Stimulated activated CD4-positive, alpha-beta T cell treated with anti-CD3 and anti-CD28 coated beads, Interleukin-2, amount 100 ng/mL, for 4 hours (primary cell): Measurements from ENCODE around the gene MFSD2A.
A peak's percentile ranks its signal among the peaks of the same experiment; 100 is the strongest.
"Not testable (repeated sequence)": the region's sequence is repeated elsewhere in the genome, so short reads cannot be mapped to it uniquely, and the experiment has no call there.

Experiments
- DNase-seq: peaks from one replicate; pipeline ENCODE4 v3.0.0-alpha.2; 2020; ENCODE audit warnings: low read depth

The MFSD2A gene

GRCh38 chr1:39954870-39955546 lies at the start of gene MFSD2A:
Gene MFSD2A, plus strand, starts transcription at chr1:39955145. Its CDS starts 148 bp downstream, at chr1:39955293.
- peak; percentile 90 for DNase-seq

- DNase-seq: no peak
These were observed 49.8 kb upstream of the MFSD2A start for GRCh38 chr1:39905172-39905571.

GRCh38 chr1:39907528-39908453 lies 47.2 kb upstream of the MFSD2A start:
- no peak for DNase-seq

GRCh38 chr1:39908534-39908933 lies 46.4 kb upstream of the MFSD2A start:
- DNase-seq: no peak

- no peak for DNase-seq
These were observed 44.7 kb upstream of the MFSD2A start for GRCh38 chr1:39910263-39910662.

- DNase-seq: not testable (repeated sequence)
These were observed 41.8 kb upstream of the MFSD2A start for GRCh38 chr1:39913136-39913535.

DNA sequence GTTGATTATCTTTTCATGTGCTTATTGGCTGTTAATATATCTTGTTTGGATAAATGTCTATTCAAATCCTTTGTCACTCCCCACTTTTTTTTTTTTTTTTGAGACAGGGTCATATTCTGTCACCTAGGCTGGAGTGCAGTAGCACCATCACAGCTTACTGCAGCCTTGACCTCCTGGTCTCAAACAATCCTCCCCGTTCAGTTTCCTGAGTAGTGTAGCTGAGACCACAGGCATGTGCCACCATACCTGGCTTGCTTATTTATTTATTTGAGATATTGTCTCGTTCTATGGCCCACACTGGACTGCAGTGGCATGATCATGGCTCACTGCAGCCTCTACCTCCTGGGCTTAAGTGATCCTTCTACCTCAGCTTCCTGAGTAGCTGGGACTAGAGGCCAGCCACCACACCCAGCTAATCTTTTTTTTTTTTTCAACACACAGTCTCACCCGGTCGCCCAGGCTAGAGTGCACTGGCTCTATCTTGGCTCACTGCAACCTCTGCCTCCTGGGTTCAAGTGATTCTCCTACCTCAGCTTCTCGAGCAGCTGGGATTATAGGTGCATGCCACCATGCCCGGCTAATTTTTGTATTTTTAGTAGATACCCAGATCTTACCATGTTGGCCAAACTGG lies 39.3 kb upstream of the MFSD2A start:
- no peak for DNase-seq

DNA sequence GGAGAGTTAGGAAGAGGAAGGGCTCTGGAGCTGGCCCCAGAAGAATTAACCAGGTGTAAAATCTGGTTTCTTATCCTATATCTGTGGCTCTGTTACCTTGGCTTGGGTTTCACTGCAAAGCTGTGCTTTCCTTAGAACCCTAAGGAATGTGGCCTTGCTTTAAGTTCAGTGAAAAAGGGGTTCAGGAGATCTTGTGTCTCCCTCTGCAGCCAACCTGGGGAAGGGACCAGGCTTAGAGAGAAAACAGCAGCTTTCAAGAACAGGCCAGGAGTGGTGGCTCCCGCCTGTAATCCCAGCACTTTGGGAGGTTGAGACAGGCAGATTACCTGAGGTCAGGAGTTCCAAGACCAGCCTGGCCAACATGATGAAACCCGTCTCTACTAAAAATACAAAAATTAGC lies 37.1 kb upstream of the MFSD2A start:
- DNase-seq: no peak

DNA sequence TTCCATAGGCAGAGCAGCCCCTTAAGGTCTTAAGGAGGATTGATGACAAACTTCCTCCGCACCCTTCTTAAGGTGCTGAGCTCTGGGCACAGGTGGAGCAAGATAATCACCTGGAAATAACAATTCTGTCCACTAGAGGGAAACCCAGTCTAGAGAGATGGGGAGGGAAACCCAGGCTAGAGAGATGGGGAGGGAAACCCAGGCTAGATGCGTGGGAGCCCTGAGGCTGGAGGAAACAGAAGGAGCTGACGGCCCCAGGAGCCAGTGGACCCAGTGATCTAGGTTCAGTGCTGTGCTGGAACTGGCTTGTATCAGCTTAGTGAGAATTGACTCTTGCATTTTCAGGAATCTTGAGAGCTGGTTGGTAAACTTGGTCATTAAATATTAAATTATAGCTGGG lies 35.4 kb upstream of the MFSD2A start:
- DNase-seq: peak; percentile 46

- DNase-seq: no peak
These were observed 32.7 kb upstream of the MFSD2A start for GRCh38 chr1:39922251-39922688.

GRCh38 chr1:39925721-39926342 lies 29.1 kb upstream of the MFSD2A start:
- no peak for DNase-seq

DNA sequence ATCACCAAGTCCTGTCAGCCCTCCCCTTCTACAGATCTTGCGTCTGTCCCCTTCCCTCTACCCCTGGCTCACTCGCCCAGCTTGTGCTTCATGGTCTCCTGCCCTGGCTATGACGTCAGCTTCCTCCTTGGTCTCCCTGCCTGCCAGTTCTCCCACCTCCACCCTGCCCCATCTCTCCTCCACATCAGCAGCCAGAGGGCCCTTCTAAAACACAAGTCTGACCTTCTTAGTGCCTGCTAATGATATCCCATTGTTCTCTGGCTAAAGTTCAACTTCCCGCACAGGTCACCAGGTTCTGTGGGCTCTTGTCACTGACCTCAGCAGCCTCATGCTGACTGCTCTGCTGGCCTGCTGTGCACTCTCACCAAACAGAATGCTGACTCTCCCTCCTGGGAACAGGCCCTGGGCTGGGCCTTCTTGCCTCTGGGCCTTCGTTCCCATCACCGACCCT lies 28.6 kb upstream of the MFSD2A start:
- DNase-seq: no peak

- no peak for DNase-seq
These were observed 28.1 kb upstream of the MFSD2A start for GRCh38 chr1:39926820-39927219.

DNA sequence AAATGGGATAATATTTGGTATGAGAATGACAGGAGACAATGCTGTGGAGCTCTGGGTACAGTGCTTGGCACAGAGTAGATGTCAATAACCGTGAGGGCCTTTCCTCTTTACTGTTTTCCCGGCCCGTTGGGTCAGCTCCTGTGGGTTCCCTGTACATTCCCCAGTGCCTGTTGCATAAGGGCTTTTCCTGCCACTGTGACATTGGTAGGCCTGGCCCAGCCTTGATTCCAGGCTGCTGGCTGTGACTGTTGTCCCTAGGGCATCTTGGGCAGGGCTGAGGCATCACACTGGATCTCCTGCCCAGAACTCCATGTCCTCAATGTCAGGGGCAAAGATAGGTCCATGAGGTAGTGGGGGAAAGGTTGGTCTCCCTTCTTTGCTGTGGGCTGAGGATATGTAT lies 27.4 kb upstream of the MFSD2A start:
- no peak for DNase-seq

DNA sequence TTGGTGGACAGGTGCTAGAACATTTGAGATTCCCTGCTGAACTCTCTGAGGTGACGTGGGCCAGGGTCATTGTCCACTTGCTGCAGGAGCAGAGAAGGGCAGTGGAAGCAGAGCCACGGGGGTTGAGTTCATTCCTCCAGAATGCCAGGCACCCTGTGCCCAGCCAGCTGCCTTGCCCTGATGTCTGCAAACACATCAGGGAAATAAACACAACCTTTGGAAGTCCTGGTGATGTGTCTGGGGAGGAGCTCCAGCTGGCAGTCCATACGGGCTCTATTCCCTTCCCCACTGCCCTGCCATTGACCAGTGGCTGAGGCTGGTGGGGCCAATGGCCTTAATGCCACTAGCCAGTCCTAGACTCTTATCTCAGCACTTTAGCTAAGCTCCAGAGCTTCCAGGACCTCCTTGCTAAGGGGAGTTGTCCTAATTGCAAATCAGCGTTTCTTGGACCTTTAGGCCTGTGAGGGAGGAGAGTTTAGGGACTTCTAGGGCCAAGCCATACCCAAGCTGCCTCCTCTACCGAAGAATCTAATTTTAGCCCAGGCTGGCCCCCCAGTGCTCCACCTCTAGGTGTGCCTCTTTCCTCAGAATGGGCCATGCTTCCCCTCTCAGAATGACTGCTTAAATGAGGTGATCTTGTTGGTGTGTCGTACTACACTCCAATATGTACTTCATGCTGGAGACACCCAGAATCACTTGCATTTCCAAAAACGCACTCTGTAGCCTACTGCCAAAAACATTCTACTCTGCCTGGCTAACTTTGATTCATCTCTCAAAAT lies 25.9 kb upstream of the MFSD2A start:
- no peak for DNase-seq

GRCh38 chr1:39933956-39934941 lies 20.7 kb upstream of the MFSD2A start:
- no peak for DNase-seq

DNA sequence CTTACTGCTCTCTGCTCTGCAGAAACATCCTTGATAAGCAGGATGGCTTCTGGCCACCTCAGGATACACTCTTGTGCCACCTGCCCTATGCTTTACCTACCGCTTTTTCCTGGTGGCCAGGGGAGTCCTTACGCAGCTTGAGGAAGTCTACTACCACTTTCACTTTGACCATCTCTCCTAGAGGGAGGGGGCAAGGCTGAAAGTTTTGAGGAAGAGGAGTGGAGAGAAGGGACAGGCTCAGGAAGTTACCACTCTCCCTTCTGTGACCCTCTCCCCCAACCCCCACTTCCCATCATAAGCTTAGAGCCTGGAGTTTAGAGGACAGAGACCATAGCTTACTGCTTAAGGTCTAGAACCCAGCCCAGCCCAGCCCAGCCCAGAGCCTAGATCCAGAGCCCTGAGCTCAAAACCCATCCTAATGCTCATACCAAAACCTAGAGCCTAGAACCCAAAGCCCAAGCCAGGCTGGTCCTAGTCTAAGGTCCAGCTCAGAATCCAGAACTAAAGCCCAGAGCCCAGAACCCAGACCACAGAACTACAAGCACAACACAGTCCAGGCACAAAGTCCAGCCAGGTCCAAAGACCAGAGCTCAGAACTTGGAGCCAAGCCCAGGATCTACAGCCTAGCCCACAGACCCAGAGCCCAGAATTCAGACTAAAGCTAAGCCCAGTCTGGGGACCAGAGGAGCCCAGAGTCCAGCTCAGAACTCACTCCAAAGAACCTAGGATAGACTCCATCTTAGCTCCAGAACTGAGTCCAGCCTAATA lies 18.0 kb upstream of the MFSD2A start:
- no peak for DNase-seq

DNA sequence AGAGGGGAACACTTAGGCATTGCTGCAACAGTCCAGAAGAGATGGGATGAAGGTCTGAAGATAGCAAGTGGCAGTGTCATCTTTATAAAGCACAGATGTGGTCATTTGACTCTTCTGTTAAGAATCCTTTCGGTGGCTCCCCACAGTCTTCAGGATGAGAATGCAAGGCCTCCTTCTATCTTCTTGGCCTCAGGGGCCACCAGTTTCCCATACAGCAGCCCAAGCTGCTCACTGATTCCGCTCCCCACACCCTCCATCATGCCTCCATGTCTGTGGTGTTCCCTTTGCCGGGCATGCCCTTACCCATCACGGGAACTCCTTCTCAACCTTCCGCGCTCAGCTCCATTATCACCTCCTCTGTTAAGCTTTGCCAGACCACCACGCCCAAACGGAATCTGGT lies 16.1 kb upstream of the MFSD2A start:
- no peak for DNase-seq

DNA sequence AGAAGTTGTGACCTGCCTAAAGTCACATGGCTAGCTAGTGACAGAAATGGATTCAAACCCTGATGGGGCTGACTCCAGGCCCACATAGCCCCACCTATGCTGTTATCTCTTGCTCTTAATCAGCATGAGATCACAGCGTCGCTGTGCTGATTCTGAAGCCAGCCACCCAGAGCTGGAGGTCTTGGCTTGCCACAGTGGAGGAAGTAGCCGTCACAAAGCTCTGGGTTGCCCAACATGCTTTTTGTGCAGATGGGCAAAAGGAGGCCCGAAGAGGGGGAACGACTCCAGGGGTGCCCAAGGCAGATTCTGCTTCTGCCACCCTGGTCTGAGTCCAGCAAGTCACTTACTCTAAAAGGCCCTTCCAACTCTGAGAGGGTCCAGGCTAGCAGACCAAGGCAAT lies 14.7 kb upstream of the MFSD2A start:
- DNase-seq: no peak
